GM12872 (cell line): ENCODE data around the gene USP9X.
A peak's percentile ranks its signal among the peaks of the same experiment; 100 is the strongest.

Source experiments
- CTCF ChIP-seq: IDR thresholded peaks from 3 replicates; pipeline ENCODE4 v1.5.1; 2011; ENCODE audit warnings: low read depth, mild to moderate bottlenecking, low read length, moderate library complexity; ENCODE audit not compliant: insufficient read depth

Gene USP9X

GRCh38 chrX:41258226-41258625 is 173.0 kb downstream of the USP9X start:
- TF ChIP-seq CTCF, result no peak

- TF ChIP-seq CTCF, result no peak
Measured at GRCh38 chrX:41258871-41259270, 173.6 kb downstream of the USP9X start.

GRCh38 chrX:41259516-41259915 is 174.3 kb downstream of the USP9X start:
- TF ChIP-seq CTCF, result no peak

- no peak for TF ChIP-seq CTCF
Measured at GRCh38 chrX:41265615-41266014, 180.4 kb downstream of the USP9X start.

GRCh38 chrX:41273638-41274037 is 188.4 kb downstream of the USP9X start:
- no peak for TF ChIP-seq CTCF

- peak; percentile 52 for TF ChIP-seq CTCF
Measured at GRCh38 chrX:41275661-41276609, 190.7 kb downstream of the USP9X start.

GRCh38 chrX:41276661-41277506 is 191.6 kb downstream of the USP9X start:
- no peak for TF ChIP-seq CTCF
